Endodermal cell (in vitro differentiated cells): ENCODE data around the gene TOP3B. TPM values are rescaled to one million over a fixed set of nuclear protein-coding genes. Genes with fewer than 3 reads are reported as not detected.

Experiments used
- DNase-seq: peaks from one replicate; pipeline ENCODE4 v3.0.0-alpha.2; 2017
- H3K27ac ChIP-seq: 2 replicates; pipeline ENCODE4 v1.5.1; 2013; ENCODE audit warnings: mild to moderate bottlenecking, low read depth, low read length, moderate library complexity
- H3K27me3 ChIP-seq: 2 replicates; pipeline ENCODE4 v1.6.1; 2013; ENCODE audit warnings: mild to moderate bottlenecking, low read length, moderate library complexity; ENCODE audit not compliant: insufficient read depth, control insufficient read depth, poor library complexity, severe bottlenecking
- H3K36me3 ChIP-seq: 2 replicates; pipeline ENCODE4 v1.7.0; 2013; ENCODE audit warnings: mild to moderate bottlenecking, low read length, moderate library complexity; ENCODE audit not compliant: control insufficient read depth, insufficient read depth
- H3K4me1 ChIP-seq: one replicate; pipeline ENCODE4 v1.7.0; 2013; ENCODE audit warnings: low read length; ENCODE audit not compliant: control insufficient read depth, insufficient read depth
- H3K4me3 ChIP-seq: 2 replicates; pipeline ENCODE4 v1.5.1; 2013; ENCODE audit warnings: mild to moderate bottlenecking, low read length, moderate library complexity
- H3K9ac ChIP-seq: 2 replicates; pipeline ENCODE4 v1.6.1; 2013; ENCODE audit warnings: mild to moderate bottlenecking, low read length, moderate library complexity; ENCODE audit not compliant: poor library complexity, severe bottlenecking; ENCODE audit errors: extremely low read depth
- H3K9me3 ChIP-seq: 2 replicates; pipeline ENCODE4 v1.6.1; 2013; ENCODE audit warnings: mild to moderate bottlenecking, low read length, moderate library complexity; ENCODE audit not compliant: control insufficient read depth
- H3K27ac Mint-ChIP-seq: 2 replicates; pipeline ENCODE4 v1.8.0; 2020; ENCODE audit warnings: mixed read lengths
- H3K27me3 Mint-ChIP-seq: 2 replicates; pipeline ENCODE4 v1.8.0; 2021; ENCODE audit warnings: mild to moderate bottlenecking, mixed read lengths; ENCODE audit not compliant: insufficient read depth
- H3K36me3 Mint-ChIP-seq: 2 replicates; pipeline ENCODE4 v1.8.0; 2020; ENCODE audit warnings: low read depth, mixed read lengths
- H3K4me1 Mint-ChIP-seq: 2 replicates; pipeline ENCODE4 v1.8.0; 2020; ENCODE audit warnings: mixed read lengths
- H3K4me3 Mint-ChIP-seq: 2 replicates; pipeline ENCODE4 v1.8.0; 2020; ENCODE audit warnings: mild to moderate bottlenecking, moderate library complexity, mixed read lengths
- H3K9me3 Mint-ChIP-seq: 2 replicates; pipeline ENCODE4 v1.8.0; 2020; ENCODE audit warnings: mild to moderate bottlenecking, mixed read lengths
- WGBS, 2 experiments: methylation state at CpG; one replicate each; pipeline versions ENCODE4 v1.1.5 to v1.1.7; 2013; ENCODE audit warnings: missing lambda C conversion rate in 2 of 2, mixed read lengths in 1 of 2; ENCODE audit not compliant: insufficient coverage in 1 of 2, insufficient read length in 1 of 2; 5-methylcytosine and 5-hydroxymethylcytosine counted together
- total RNA-seq, 2 donors: library from RNA; stranded (reverse); fragmentation: NEBNext Ultra II Directional in 1 of 2; extraction: Animal tissue kit (Norgen Biotek cat#: 25700) in 1 of 2; gene quantifications; 2 replicates in 1 of 2; 3 replicates in 1 of 2; pipeline ENCODE4 v1.2.1, GENCODE V29; 2021
- TF ChIP-seq, protein P1 (sequence below): fragments of 200-600 bp; sonication (generic); conservative IDR thresholded peaks from 2 replicates; pipeline ENCODE4 v1.5.0; 2021; ENCODE audit warnings: antibody characterized with exemption, mild to moderate bottlenecking

Gene TOP3B
- total RNA-seq, 2 donors from 2014 or later: 68.8 to 71.9 TPM

DNA sequence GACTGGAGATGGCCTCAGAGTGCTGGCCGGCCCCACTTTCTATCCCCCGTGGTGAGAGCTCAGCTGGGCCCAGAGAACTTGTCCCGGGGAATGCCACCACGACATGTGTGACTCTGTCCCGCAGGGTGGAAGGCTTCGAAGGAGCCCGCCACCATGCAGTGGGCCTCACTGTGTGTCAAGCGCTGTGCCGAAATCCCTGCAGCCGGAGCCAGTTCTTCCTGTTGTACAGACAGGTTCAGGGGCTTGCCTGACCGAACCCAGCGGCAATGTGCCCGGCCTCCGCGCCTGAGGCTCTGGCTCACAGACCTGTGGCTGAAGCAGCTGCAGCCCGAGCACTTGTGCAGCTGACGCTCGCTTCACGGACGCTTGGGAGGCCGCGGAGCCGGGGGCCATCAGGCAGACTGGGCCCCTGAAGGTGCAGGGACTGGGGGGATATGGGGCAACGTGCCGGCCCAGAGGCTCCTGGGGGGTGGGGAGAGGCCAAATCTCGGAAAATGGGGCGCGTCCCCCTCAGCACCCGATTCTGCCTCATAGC lies 30.6 kb downstream of the TOP3B start:
- no peak overlapping the region for H3K27ac Mint-ChIP-seq
- 36 to 53% methylated on average over 15 to 29 of the region's 29 CpGs for WGBS, 2 experiments
- TF ChIP-seq, protein P1, sequence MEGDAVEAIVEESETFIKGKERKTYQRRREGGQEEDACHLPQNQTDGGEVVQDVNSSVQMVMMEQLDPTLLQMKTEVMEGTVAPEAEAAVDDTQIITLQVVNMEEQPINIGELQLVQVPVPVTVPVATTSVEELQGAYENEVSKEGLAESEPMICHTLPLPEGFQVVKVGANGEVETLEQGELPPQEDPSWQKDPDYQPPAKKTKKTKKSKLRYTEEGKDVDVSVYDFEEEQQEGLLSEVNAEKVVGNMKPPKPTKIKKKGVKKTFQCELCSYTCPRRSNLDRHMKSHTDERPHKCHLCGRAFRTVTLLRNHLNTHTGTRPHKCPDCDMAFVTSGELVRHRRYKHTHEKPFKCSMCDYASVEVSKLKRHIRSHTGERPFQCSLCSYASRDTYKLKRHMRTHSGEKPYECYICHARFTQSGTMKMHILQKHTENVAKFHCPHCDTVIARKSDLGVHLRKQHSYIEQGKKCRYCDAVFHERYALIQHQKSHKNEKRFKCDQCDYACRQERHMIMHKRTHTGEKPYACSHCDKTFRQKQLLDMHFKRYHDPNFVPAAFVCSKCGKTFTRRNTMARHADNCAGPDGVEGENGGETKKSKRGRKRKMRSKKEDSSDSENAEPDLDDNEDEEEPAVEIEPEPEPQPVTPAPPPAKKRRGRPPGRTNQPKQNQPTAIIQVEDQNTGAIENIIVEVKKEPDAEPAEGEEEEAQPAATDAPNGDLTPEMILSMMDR: no peak
- H3K36me3 ChIP-seq: no peaks in the 10 kb centered on the region
- peaks cover 21% of the 10 kb centered on the region for H3K4me1 Mint-ChIP-seq
- H3K9me3 ChIP-seq: no peaks in the 10 kb centered on the region
- no peaks in the 10 kb centered on the region for H3K27me3 ChIP-seq
- peak overlapping the region; percentile 57 for H3K9ac ChIP-seq
- H3K27me3 Mint-ChIP-seq: peaks cover 11% of the 10 kb centered on the region
- H3K4me3 Mint-ChIP-seq: peak overlapping the region; percentile 76
- DNase-seq: peak; percentile 82
- peak overlapping the region; percentile 80 for H3K4me3 ChIP-seq
- H3K27ac ChIP-seq: no peak overlapping the region
- peaks cover 2% of the 10 kb centered on the region for H3K36me3 Mint-ChIP-seq
- peaks cover 5% of the 10 kb centered on the region for H3K4me1 ChIP-seq
- H3K9me3 Mint-ChIP-seq: no peaks in the 10 kb centered on the region

DNA sequence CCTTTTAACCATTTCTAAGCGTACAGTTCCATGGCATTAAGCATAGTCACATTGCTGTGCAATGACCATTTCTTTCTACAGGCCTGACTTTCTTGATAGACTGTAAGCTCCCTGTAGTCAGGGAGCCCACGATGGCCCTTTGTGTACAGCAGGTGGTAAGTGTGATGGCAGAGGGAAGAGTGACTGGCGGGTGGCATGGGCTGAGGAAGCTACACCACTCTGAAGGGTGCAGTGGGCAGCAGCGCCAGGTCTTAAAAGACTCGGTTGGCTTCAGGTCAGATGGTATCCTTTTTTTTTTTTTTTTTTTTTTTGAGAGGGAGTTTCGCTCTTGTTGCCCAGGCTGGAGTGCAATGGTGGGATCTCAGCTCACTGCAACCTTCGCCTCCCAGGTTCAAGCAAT lies 31.5 kb downstream of the TOP3B start:
- TF ChIP-seq, protein P1: no peak
- no peak overlapping the region for H3K4me3 ChIP-seq
- no peak for DNase-seq
- Mint-ChIP-seq H3K27me3 (peaks cover 11% of the 10 kb centered on the region), H3K36me3 (peaks cover 2% of the 10 kb centered on the region), H3K4me1 (peaks cover 25% of the 10 kb centered on the region), H3K27ac (no peak overlapping the region), H3K4me3 (peak overlapping the region; percentile 76), H3K9me3 (no peaks in the 10 kb centered on the region)
- WGBS, 2 experiments: 95 to 97% methylated on average over 3 to 7 of the region's 7 CpGs
- H3K27ac ChIP-seq: no peak overlapping the region
- H3K27me3 ChIP-seq: no peaks in the 10 kb centered on the region
- no peak overlapping the region for H3K9ac ChIP-seq
- H3K36me3 ChIP-seq: no peaks in the 10 kb centered on the region
- peaks cover 5% of the 10 kb centered on the region for H3K4me1 ChIP-seq
- no peaks in the 10 kb centered on the region for H3K9me3 ChIP-seq

DNA sequence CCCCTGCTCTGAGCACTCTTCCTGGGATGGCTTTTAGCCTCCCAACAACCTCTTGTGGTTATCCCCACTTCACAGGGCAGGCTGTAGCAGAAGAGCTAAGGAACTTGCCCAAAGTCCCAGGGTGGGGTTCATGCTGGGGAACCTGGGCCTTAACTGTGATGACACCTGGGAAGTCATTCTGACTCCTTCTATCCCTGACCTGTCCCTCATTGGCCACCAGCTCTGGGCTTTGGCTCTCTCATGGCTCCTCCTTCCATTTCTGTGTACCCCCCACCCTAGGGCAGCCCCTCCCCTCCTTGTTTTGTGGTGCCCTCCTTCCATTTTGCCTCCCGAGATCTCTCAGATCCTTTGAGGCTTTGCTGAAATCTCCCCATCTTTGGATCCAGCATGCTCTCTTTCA lies 32.6 kb downstream of the TOP3B start:
- Mint-ChIP-seq H3K4me3 (no peak overlapping the region), H3K27ac (no peak overlapping the region), H3K4me1 (peaks cover 25% of the 10 kb centered on the region), H3K9me3 (no peaks in the 10 kb centered on the region), H3K36me3 (peaks cover 8% of the 10 kb centered on the region), H3K27me3 (peaks cover 11% of the 10 kb centered on the region)
- peaks cover 7% of the 10 kb centered on the region for H3K36me3 ChIP-seq
- peaks cover 5% of the 10 kb centered on the region for H3K4me1 ChIP-seq
- WGBS, 2 experiments: 89 to 94% methylated on average over 1 of the region's 1 CpG
- H3K27me3 ChIP-seq: no peaks in the 10 kb centered on the region
- no peak overlapping the region for H3K27ac ChIP-seq
- H3K9me3 ChIP-seq: no peaks in the 10 kb centered on the region
- no peak overlapping the region for H3K9ac ChIP-seq
- no peak for DNase-seq
- H3K4me3 ChIP-seq: no peak overlapping the region
- TF ChIP-seq, protein P1: no peak
